ENCODE data around the gene PLXNB3. TPM values are rescaled to one million over a fixed set of nuclear protein-coding genes. Genes with fewer than 3 reads are reported as not detected.
A peak's percentile ranks its signal among the peaks of the same experiment; 100 is the strongest.
"Not testable (repeated sequence)": the region's sequence is repeated elsewhere in the genome, so short reads cannot be mapped to it uniquely, and the experiment has no call there.

Gene PLXNB3
- total RNA-seq, 1 experiment from 2014 or later: 2.5 TPM

- no peak overlapping the region for H3K4me3 Mint-ChIP-seq
- CTCF ChIA-PET: no interaction called here
Observed at GRCh38 chrX:153741446-153741845, 22.6 kb upstream of the PLXNB3 start.

GRCh38 chrX:153742111-153742510, 21.9 kb upstream of the PLXNB3 start:
- H3K4me1 Mint-ChIP-seq; DNase-seq (ENCODE audit: low spot score); POLR2A ChIA-PET; H3K36me3 Mint-ChIP-seq; H3K4me3 Mint-ChIP-seq; ATAC-seq; CTCF ChIA-PET; H3K27me3 Mint-ChIP-seq (ENCODE audit: low read depth); H3K9me3 Mint-ChIP-seq; H3K27ac Mint-ChIP-seq: not testable (repeated sequence)

More at GRCh38 chrX:153741446-153741845, 22.6 kb upstream of the PLXNB3 start:
- H3K9me3 Mint-ChIP-seq: no peaks in the 10 kb centered on the region
- H3K4me1 Mint-ChIP-seq: peaks cover 3% of the 10 kb centered on the region; the same call in 1 of the 2 replicates
- no peaks in the 10 kb centered on the region for H3K27me3 Mint-ChIP-seq (ENCODE audit: low read depth)
- TF ChIP-seq IRF2 (CRISPR knock-in tag; IDR thresholded peaks at IDR 0.05; ENCODE audit: borderline replicate concordance, low read depth): no peak
- TF ChIP-seq CTCF (IDR thresholded peaks at IDR 0.05): no peak
- no peak for TF ChIP-seq ZSCAN18 (CRISPR knock-in tag; IDR thresholded peaks at IDR 0.05)
- no peak for TF ChIP-seq HMGA2 (CRISPR knock-in tag; IDR thresholded peaks at IDR 0.05)
- no peak for TF ChIP-seq NR2C2 (CRISPR knock-in tag; IDR thresholded peaks at IDR 0.05)
- no peak for TF ChIP-seq FOXP1 (CRISPR knock-in tag; IDR thresholded peaks at IDR 0.05; ENCODE audit: borderline replicate concordance)
- no peak for TF ChIP-seq ESRRA (CRISPR knock-in tag; IDR thresholded peaks at IDR 0.05; ENCODE audit: borderline replicate concordance)
- no peak for TF ChIP-seq KAT7 (CRISPR knock-in tag; IDR thresholded peaks at IDR 0.05; ENCODE audit: borderline replicate concordance)
- no peak for TF ChIP-seq NFATC4 (CRISPR knock-in tag; IDR thresholded peaks at IDR 0.05)
- TF ChIP-seq RORB (CRISPR knock-in tag; IDR thresholded peaks at IDR 0.05): no peak
- no peak for TF ChIP-seq ZNF138 (CRISPR knock-in tag; conservative IDR thresholded peaks at IDR 0.05)
- TF ChIP-seq CREM (CRISPR knock-in tag; IDR thresholded peaks at IDR 0.05): no peak
- no peak for TF ChIP-seq ZNF532 (CRISPR knock-in tag; IDR thresholded peaks at IDR 0.05; ENCODE audit: borderline replicate concordance)
- no peak for TF ChIP-seq ZNF671 (CRISPR knock-in tag; IDR thresholded peaks at IDR 0.05)
- no peak for TF ChIP-seq AFF4 (CRISPR knock-in tag; IDR thresholded peaks at IDR 0.05; ENCODE audit: borderline replicate concordance)
- no peak for TF ChIP-seq SP1 (CRISPR knock-in tag; conservative IDR thresholded peaks at IDR 0.05)
- ATAC-seq: no peak
- DNase-seq (ENCODE audit: low spot score): no peak
- no peaks in the 10 kb centered on the region for H3K36me3 Mint-ChIP-seq
- no peak overlapping the region for H3K27ac Mint-ChIP-seq
- POLR2A ChIA-PET: no interaction called here

GRCh38 chrX:153742796-153743467, 21.1 kb upstream of the PLXNB3 start:
- DNase-seq (ENCODE audit: low spot score); POLR2A ChIA-PET; H3K27ac Mint-ChIP-seq; H3K4me1 Mint-ChIP-seq; H3K36me3 Mint-ChIP-seq; ATAC-seq; H3K4me3 Mint-ChIP-seq; H3K27me3 Mint-ChIP-seq (ENCODE audit: low read depth); H3K9me3 Mint-ChIP-seq: not testable (repeated sequence)
- CTCF ChIA-PET: interaction anchor here (0.9 to 1.8 kb wide), 2 partner anchors 16 to 204 kb away, joined by 3 to 5 read pairs; no protein-coding TSS in a partner anchor

GRCh38 chrX:153743468-153744209, 20.4 kb upstream of the PLXNB3 start:
- ATAC-seq: peak; percentile 57
- H3K9me3 Mint-ChIP-seq: not testable (repeated sequence)
- CTCF ChIA-PET: interaction anchor here (0.9 to 1.8 kb wide), 6 partner anchors 17 to 203 kb away, joined by 3 to 5 read pairs (median 3); no protein-coding TSS in a partner anchor

More at GRCh38 chrX:153743468-153744209, 20.4 kb upstream of the PLXNB3 start:
- H3K27me3 Mint-ChIP-seq (ENCODE audit: low read depth); H3K4me1 Mint-ChIP-seq; H3K27ac Mint-ChIP-seq; POLR2A ChIA-PET; H3K36me3 Mint-ChIP-seq: not testable (repeated sequence)
- peak overlapping the region; percentile 72 for H3K4me3 Mint-ChIP-seq
- peak; percentile 70 for DNase-seq (ENCODE audit: low spot score)

Measured in WTC11 (cell line).